GM19372 (cell line): Measurements from ENCODE around the gene DCANP1.
A peak's percentile ranks its signal among the peaks of the same experiment; 100 is the strongest.

ENCODE experiments used
- ATAC-seq: cut with Tn5 transposase; IDR thresholded peaks from one replicate; pipeline ENCODE4 v1.9.1; 2021; ENCODE audit warnings: mild to moderate bottlenecking, low read depth, moderate library complexity; ENCODE audit not compliant: unreplicated experiment

The DCANP1 gene

GRCh38 chr5:135428586-135428985, 18.6 kb downstream of the DCANP1 start:
- no peak for ATAC-seq

GRCh38 chr5:135426102-135427082, 20.8 kb downstream of the DCANP1 start:
- ATAC-seq = peak; percentile 93

- ATAC-seq = no peak
Observed at GRCh38 chr5:135425641-135426040, 21.5 kb downstream of the DCANP1 start.

DNA sequence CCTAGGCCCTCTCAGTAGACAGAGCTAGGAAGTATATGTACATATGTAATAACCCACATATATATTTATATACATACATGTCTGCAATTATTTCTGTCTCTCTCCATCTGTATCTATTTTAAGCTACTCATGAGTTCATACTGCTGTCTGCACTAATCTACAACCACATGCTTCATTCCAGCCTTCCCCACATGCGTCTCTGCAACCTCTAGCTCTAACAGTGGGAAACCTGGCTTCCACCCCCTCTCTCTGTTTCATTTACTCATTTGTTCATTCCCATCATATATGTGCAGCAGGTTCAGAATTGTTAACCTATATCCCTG, 23.3 kb downstream of the DCANP1 start:
- ATAC-seq = no peak

DNA sequence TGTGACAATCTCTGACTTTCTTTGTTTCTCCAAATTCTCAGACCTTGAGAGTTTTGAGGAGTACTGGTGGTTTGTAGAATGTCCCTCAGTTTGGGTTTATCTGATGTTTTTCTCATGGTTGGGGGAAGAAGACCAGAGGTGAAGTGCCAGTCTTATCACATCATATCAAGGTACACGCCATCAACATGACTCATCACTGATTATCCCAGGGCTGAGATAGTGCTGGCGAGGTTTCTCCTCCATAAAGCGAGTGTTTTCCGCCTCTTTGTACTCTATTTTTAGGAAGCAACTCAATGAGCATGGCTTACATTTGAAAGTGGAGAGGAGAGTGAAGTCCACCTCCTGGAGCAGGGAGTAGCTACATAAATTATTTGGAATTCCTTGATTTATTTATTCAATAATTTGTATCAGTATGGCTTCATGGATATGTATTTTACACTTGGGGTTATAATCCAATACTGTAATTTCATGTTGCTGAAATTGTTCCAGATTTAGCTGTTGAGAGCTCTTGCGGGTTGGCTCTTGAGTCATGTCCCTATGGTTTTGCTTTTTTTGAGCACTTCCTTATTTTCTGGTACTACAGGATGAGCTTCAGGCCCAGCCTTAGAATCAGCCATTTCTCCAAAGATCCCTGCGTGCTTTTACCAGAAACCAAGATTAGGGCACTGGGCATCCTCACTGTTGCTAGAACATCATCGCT, 23.9 kb downstream of the DCANP1 start:
- no peak for ATAC-seq

DNA sequence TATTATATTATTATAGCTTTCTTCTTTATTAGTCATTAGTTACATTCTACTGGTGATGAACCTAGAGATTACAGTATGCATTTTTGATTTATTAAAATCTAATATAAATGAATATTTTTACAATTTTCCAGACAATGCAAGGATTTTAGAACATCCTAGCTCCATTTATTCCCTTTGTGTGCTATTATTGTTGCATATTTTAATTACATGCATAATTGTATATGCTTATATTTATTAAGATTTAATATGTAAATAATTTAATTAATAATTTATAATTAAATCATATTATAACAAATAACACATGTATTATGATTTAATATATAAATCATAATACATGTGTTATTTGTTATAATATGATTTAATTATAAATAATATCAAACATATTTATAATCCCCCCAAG, 24.7 kb downstream of the DCANP1 start:
- no peak for ATAC-seq

DNA sequence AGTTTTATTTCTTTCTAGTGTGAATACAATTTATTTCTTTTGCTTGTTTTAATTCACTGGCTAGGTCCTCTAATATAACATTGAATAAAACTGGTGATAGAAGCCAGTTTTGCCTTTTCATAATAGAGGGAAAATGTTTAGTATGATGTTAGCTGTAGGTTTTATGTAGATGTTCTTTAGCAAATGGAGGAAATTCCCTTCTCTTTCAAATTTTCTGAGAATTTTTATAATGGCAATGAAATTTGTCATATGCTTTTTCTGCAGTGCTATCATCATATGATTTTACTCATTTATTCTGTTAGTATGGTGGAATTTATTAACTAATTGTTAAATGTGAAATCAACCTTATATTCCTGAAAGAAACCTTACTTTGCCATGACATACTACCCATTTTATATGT, 30.1 kb downstream of the DCANP1 start:
- ATAC-seq = no peak

- ATAC-seq = no peak
Observed at GRCh38 chr5:135405082-135405481, 42.1 kb downstream of the DCANP1 start.

DNA sequence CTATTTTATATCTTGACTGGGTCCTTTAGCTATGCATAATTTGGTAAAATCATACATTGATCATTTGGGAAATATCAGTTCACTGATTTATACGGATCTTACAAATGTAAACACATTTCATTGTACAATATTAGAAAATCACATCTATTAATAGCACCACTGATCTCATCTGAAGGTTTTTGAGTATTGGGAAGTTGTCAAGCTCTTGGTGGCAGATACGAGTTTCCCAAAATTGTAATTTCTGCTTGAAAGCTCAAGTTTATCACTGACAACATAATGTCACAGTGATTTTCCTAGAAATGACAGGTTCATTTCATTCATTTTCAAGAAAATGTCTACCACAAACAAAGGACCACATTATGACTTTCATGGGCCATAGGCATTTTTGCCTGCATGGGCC, 45.1 kb downstream of the DCANP1 start:
- no peak for ATAC-seq

DNA sequence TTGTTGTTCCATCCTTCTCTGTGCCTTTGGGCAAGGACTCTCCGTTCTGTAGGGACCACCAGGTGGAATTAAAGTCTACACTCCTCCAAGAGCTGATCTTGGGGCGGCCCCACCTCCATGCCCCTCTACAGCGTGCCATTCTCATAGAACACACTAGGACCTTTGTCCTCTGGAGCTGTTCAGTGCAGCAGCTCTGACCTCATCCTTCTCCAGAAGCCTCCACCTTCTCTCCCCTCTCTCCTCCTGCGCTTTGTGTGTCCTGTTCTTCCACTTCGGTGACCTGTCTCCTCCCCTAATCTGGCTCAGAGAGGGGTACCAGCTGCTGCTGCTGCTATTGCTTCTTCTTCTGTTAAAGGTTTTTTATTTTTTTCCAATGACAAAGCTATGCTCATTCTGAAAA, 46.3 kb downstream of the DCANP1 start:
- no peak for ATAC-seq

DNA sequence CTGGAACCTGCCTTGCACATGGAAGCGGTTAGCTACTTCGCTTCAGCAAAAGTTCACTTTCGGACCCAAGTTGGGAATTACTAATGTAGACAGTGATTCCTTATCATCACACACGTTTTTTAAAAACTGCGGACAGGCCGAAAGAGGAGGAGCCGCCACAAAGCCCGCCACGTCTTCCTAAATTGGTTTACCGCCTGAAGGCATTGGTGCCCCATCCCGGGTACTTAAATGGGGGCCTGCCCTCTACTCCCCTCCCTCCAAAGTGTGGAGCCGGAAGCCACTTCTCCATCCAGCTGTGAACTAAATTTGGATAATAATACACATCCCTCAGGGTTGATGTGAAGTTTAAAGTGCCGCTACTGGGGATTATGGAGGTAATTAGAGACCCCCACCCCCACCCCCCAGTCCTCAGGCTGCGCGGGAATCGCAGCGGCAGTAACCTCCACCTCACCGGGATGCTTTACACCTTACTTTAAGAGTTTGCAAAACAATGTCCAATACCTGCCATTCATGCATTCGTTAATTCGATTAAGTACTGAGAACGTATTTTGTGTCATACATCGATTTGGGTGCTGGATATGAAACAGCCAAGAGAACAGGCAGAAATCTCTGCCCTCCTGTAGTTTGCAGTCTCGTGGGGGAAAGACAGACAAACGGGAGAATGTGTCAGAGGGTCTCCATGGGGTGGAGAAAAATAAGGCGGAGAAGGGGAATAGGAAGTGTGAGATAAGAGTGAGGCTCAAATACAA, 47.2 kb downstream of the DCANP1 start:
- no peak for ATAC-seq

DNA sequence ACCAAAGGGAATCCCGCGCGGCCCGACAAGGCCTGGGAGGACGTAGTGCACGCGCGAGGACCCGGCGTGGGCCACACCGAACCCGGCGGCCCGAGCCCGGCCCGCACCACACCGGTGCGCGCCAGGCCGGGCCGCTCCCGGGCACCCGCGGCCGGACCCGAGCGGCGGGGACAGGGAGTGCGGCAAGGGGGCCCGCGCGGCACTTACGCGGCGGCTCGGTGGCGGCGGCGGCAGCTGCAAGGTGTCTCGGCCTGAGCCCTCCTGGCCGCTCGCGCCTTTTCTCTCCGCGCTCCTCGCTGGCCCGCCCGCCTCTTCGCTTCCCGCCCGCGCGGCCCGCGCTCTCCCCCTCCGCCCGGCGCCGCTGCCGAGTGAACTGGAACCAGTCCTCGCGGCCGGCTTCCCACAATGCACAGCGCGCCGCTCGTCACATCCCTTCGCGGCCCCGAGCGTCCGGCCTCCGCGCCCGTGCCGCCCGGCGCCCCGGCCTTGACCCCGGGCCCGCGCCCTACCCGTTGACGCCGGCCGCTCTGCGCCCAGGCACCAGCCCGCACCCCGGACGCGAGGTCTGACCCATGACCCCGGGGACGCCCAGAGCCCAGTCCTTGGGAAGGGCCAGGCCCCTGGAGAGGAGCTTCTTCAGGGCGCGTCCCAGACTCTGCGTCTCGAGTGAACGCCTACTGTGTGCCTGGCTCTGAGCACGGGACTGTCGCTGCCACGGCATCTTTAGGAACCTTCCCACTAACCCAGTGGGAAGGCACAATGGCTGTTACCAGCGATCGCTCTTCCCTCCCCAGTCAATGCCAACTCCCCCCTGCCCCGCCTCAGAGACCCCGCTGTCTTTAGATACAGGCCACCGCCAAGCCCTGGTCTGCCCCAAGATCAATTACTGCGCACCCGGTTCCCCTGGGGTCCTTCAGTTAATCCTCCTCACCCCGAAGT, 48.0 kb downstream of the DCANP1 start, which contains the start of gene MACROH2A1:
TSS of gene MACROH2A1 (minus strand) at position 377 of the 939 bp plus-strand sequence. CDS start 10,138 bp downstream, outside the sequence.
- ATAC-seq = peak; percentile 86

- ATAC-seq = peak; percentile 29
Observed at GRCh38 chr5:135398160-135398854, 48.8 kb downstream of the DCANP1 start.

DNA sequence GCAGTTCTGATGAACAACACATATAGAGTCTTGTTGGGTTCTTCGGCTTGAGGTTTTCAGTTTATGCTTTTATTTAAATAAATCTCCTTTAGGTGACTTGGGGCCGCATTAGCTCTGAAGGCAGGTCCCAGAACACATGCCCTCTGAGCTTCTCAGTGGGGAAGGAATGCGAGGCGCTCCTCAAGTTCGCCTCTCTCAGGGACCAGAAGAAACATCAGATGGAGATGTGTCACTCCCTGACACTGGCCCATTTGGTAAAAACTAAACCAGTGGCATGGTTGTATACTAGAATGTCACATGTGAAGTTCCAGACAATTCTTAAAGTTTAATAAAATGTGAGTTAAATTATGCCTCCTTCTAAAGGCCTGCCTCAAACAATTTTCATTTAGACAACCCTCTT, 50.1 kb downstream of the DCANP1 start:
- no peak for ATAC-seq

DNA sequence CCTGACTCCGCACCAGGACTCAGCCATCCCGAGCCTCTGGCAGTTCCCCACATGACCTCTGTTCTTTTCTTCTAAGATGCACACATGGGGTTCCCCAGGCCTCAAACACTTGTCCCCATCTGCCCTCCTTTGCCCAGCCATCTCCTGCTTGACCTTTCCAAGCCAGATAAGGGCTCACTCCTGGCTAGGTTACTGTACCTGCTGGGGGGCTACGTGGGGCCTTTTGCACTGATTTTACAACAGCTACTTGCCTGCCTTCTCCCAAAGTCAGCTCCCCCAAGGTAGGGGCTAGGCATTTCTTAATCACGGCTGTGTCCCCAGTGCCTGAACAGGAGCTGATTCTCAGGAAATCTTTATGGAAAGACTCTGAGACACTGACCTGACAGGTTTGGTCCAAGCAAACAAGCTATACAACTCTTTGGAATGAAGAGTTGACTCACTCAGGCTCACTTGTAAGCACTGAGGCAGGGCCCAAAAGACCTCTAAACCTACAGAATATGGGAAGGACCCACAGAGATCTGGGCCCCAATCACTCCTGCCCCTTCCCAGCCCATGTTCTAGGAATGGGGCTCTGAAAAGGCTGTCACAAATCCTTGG, 50.6 kb downstream of the DCANP1 start:
- ATAC-seq = no peak

- no peak for ATAC-seq
Observed at GRCh38 chr5:135395866-135396265, 51.3 kb downstream of the DCANP1 start.

DNA sequence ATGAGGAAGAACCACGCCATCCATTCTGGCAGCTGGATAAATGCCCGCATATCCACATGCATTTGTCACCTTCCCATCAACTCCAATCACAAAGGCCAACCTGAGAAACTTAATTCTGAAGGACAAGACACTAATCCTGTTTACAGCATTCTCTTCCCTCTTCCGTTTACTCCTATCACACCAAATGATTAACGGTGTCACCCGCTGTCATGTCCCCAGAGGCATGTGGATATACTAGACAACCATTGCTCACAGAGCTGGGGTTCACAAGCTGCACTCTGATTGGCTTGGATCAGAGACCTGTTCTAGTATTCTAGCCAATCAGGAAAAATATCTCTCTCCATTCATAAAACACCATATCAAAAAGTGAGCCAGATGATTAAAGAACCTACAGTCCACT, 51.7 kb downstream of the DCANP1 start:
- ATAC-seq = no peak
